ENCODE data around the gene TECPR1.

DNA sequence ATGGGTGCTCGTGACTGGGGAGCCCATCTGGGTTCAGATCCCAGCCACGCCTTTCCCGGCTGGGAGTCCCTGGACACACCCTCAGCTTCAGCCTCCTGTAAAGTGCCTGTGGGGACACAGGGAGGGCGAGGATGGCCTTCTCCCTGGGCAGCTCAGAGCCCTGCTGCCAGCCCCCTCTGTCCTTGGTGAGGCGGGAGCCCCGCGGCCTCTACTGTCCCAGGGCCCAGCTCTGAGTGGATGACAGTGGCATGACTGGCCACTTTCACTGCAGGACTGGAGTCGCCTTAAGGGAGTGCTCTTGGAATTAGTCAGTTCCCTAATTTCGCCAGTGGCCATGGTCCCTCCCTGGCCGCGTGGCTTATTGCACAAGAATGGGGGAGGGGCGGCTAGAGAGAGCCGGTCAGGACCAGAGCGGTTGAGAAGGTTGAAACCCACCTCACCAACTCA is 34.1 kb upstream of the TECPR1 start:
- TF ChIP-seq GABPA (IDR thresholded peaks at IDR 0.05; ENCODE audit: borderline replicate concordance, insufficient read depth, low read length) (no peak), CBX5 (IDR thresholded peaks at IDR 0.05; ENCODE audit: low read depth, low read length) (no peak), MAX (IDR thresholded peaks at IDR 0.05) (peak; percentile 68)
